SK-N-SH (cell line): ENCODE results near the gene TTC36. TPM values are rescaled to one million over a fixed set of nuclear protein-coding genes. Genes with fewer than 3 reads are reported as not detected.

ENCODE experiments used
- CTCF ChIA-PET: fragments of 300-600, 350-600 bp; formaldehyde crosslinking; extraction: SDS; loops from one replicate; lab custom pipeline; 2021; lab: Yijun Ruan, JAX
- POLR2A ChIA-PET: fragments of 350-600 bp; sonication (Branson Sonifier 250); formaldehyde crosslinking; extraction: SDS; loops from one replicate; lab custom pipeline; 2020; ENCODE audit warnings: antibody characterized with exemption, inconsistent platforms; lab: Yijun Ruan, JAX
- DNase-seq: peaks from one replicate; pipeline ENCODE4 v3.0.0; 2012
- H2AFZ ChIP-seq: fragments of 200-600 bp; sonication (generic); 2 replicates; pipeline ENCODE4 v1.8.1; 2016; ENCODE audit warnings: antibody characterized with exemption, mild to moderate bottlenecking, low read depth
- H3F3A ChIP-seq: fragments of 200-600 bp; sonication (generic); replicated peaks from 2 replicates; pipeline ENCODE3; 2016; ENCODE audit warnings: antibody characterized with exemption, mild to moderate bottlenecking; ENCODE audit not compliant: insufficient read depth
- H3K27ac ChIP-seq, 2 experiments: fragments of 200-500 bp in 1 of 2; fragments of 200-600 bp in 1 of 2; sonication (Bioruptor generic) in 1 of 2; sonication (generic), shearing (Covaris generic) in 1 of 2; 2 replicates each; pipeline versions ENCODE4 v1.5.1 to v1.6.1; 2014 to 2016; ENCODE audit warnings: low read depth in 2 of 2, inconsistent platforms in 1 of 2, low read length in 1 of 2, mild to moderate bottlenecking in 1 of 2, mixed read lengths in 1 of 2
- H3K27me3 ChIP-seq: fragments of 200-600 bp; sonication (generic), shearing (Covaris generic); 2 replicates; pipeline ENCODE4 v1.6.1; 2016; ENCODE audit warnings: mixed run types; ENCODE audit not compliant: insufficient read depth
- H3K36me3 ChIP-seq, 2 experiments: fragments of 200-500 bp in 1 of 2; fragments of 200-600 bp in 1 of 2; sonication (Bioruptor generic) in 1 of 2; sonication (generic) in 1 of 2; replicated peaks in 1 of 2; 2 replicates each; pipeline versions ENCODE3 to v1.5.1; 2014 to 2016; ENCODE audit warnings: low read length in 1 of 2, mild to moderate bottlenecking in 1 of 2; ENCODE audit not compliant: insufficient read depth in 2 of 2, control insufficient read depth in 1 of 2
- H3K4me1 ChIP-seq, 2 experiments: fragments of 200-500 bp in 1 of 2; fragments of 200-600 bp in 1 of 2; sonication (Bioruptor generic) in 1 of 2; sonication (generic), shearing (Covaris generic) in 1 of 2; 2 replicates each; pipeline versions ENCODE4 v1.5.1 to v1.6.1; 2014 to 2016; ENCODE audit warnings: low read depth in 1 of 2, low read length in 1 of 2, mixed run types in 1 of 2; ENCODE audit not compliant: insufficient read depth in 2 of 2, control insufficient read depth in 1 of 2
- H3K4me2 ChIP-seq: fragments of 200-600 bp; sonication (generic), shearing (Covaris generic); 2 replicates; pipeline ENCODE4 v1.6.1; 2017; ENCODE audit warnings: mixed run types
- H3K4me3 ChIP-seq, 2 experiments: fragments of 200-500 bp in 1 of 2; fragments of 200-600 bp in 1 of 2; sonication (Bioruptor generic) in 1 of 2; sonication (generic), shearing (Covaris generic) in 1 of 2; 2 replicates each; pipeline versions ENCODE4 v1.5.1 to v1.8.1; 2014 to 2016; ENCODE audit warnings: low read depth in 2 of 2, inconsistent platforms in 1 of 2, low read length in 1 of 2, mild to moderate bottlenecking in 1 of 2, mixed read lengths in 1 of 2, moderate library complexity in 1 of 2
- H3K79me2 ChIP-seq: fragments of 200-600 bp; sonication (generic); 2 replicates; pipeline ENCODE4 v1.8.1; 2017; ENCODE audit warnings: mild to moderate bottlenecking; ENCODE audit not compliant: insufficient read depth
- H3K9ac ChIP-seq: fragments of 200-600 bp; sonication (generic); 2 replicates; pipeline ENCODE4 v1.6.1; 2017; ENCODE audit warnings: mixed run types
- H3K9me2 ChIP-seq: fragments of 200-600 bp; sonication (generic); 2 replicates; pipeline ENCODE4 v1.6.1; 2017; ENCODE audit warnings: mixed run types
- H3K9me3 ChIP-seq: fragments of 200-600 bp; sonication (generic); 2 replicates; pipeline ENCODE4 v1.6.1; 2017; ENCODE audit warnings: mixed run types, mild to moderate bottlenecking, moderate library complexity
- H4K20me1 ChIP-seq: fragments of 200-600 bp; sonication (generic); 2 replicates; pipeline ENCODE4 v1.6.1; 2017; ENCODE audit warnings: mild to moderate bottlenecking, mixed run types; ENCODE audit not compliant: insufficient read depth
- CTCF ChIP-seq: fragments of 200-600 bp; sonication (generic); IDR thresholded peaks from 2 replicates; pipeline ENCODE4 v1.6.1; 2017; ENCODE audit warnings: antibody characterized with exemption, mild to moderate bottlenecking, moderate library complexity
- FOSL2 ChIP-seq: IDR thresholded peaks from 2 replicates; pipeline ENCODE4 v1.4.0; 2012; ENCODE audit warnings: low read depth, mild to moderate bottlenecking, moderate library complexity, borderline replicate concordance
- NFIC ChIP-seq: IDR thresholded peaks from 2 replicates; pipeline ENCODE4 v1.4.0; 2012; ENCODE audit warnings: borderline replicate concordance
- NRF1 ChIP-seq: IDR thresholded peaks from 2 replicates; pipeline ENCODE4 v1.6.1; 2012; ENCODE audit warnings: low read depth, mild to moderate bottlenecking, low read length
- POLR2AphosphoS5 ChIP-seq: IDR thresholded peaks from 2 replicates; pipeline ENCODE4 v1.6.1; 2012; ENCODE audit warnings: low read depth, low read length
- RAD21 ChIP-seq: IDR thresholded peaks from 2 replicates; pipeline ENCODE4 v1.6.1; 2012; ENCODE audit warnings: mild to moderate bottlenecking, low read length
- RCOR1 ChIP-seq: fragments of 150-350 bp; IDR thresholded peaks from 2 replicates; pipeline ENCODE4 v1.6.1; 2017; ENCODE audit warnings: antibody characterized with exemption, low read length
- REST ChIP-seq: IDR thresholded peaks from 2 replicates; pipeline ENCODE4 v1.6.1; 2012; ENCODE audit warnings: mild to moderate bottlenecking, low read depth, low read length, moderate library complexity
- RFX5 ChIP-seq: IDR thresholded peaks from 2 replicates; pipeline ENCODE4 v1.6.1; 2012; ENCODE audit warnings: mild to moderate bottlenecking, improper control_type of control experiment, low read length
- RXRA ChIP-seq: IDR thresholded peaks from 2 replicates; pipeline ENCODE4 v1.4.0; 2012; ENCODE audit warnings: low read depth, mild to moderate bottlenecking, borderline replicate concordance
- SMC3 ChIP-seq: IDR thresholded peaks from 2 replicates; pipeline ENCODE4 v1.6.1; 2012; ENCODE audit warnings: low read depth, low read length, improper control_type of control experiment
- YY1 ChIP-seq: IDR thresholded peaks from 2 replicates; pipeline ENCODE4 v1.4.0; 2012; ENCODE audit warnings: low read depth, mild to moderate bottlenecking
- WGBS: methylation state at CpG from one replicate; pipeline ENCODE4 v1.1.6; 2017; ENCODE audit warnings: low lambda C conversion rate; 5-methylcytosine and 5-hydroxymethylcytosine counted together
- polyA plus RNA-seq, 3 experiments: library from polyadenylated mRNA; depleted of rRNA; stranded (reverse); fragments of >200 nt; gene quantifications; 2 replicates each; pipeline ENCODE4 v1.2.3, GENCODE V29; 2012

Gene TTC36
- polyA plus RNA-seq, 1 of the 3 experiments (the other 2 are of a cell fraction) = 0.18 TPM

- H3K4me3 ChIP-seq = no peak overlapping the region; a peak in 1 of 4 replicates
- peak; percentile 74 for DNase-seq
- peaks cover 61% of the 10 kb centered on the region for H3F3A ChIP-seq
- H3K9ac ChIP-seq = no peak overlapping the region
- CTCF ChIA-PET = interaction anchor here (0.6 to 1.8 kb wide), 43 partner anchors 9 to 345 kb away, joined by 3 to 13 read pairs (median 4); partner anchors contain the start of genes ATP5MG and TTC36
- H3K4me1 ChIP-seq = no peaks in the 10 kb centered on the region
- no peaks in the 10 kb centered on the region for H3K9me2 ChIP-seq
- H3K79me2 ChIP-seq = no peaks in the 10 kb centered on the region
- no peaks in the 10 kb centered on the region for H4K20me1 ChIP-seq
- H3K27me3 ChIP-seq = no peaks in the 10 kb centered on the region
- 17% methylated on average over 7 of the region's 7 CpGs for WGBS
- POLR2A ChIA-PET = interaction anchor here (0.6 kb wide), 1 partner anchor 24 kb away, joined by 5 read pairs; no protein-coding TSS in a partner anchor
- H3K27ac ChIP-seq = no peak overlapping the region
- TF ChIP-seq SMC3 (peak; percentile 67), NFIC (no peak), RAD21 (peak; percentile 91), NRF1 (no peak), POLR2AphosphoS5 (no peak), FOSL2 (no peak), RFX5 (no peak), RXRA (no peak), RCOR1 (no peak), CTCF (peak; percentile 93), REST (no peak)
- TF ChIP-seq, all 33 proteins: peak for 3
- Histone ChIP-seq H3K9me3 (no peaks in the 10 kb centered on the region), H3K4me2 (no peak overlapping the region), H2AFZ (no peak overlapping the region), H3K36me3 (peaks cover 77 to 80% of the 10 kb centered on the region in 2 experiments)
These were observed 38.7 kb upstream of the TTC36 start for GRCh38 chr11:118488480-118489109.

- Histone ChIP-seq H3F3A (peaks cover 42% of the 10 kb centered on the region), H2AFZ (no peak overlapping the region), H3K9me3 (no peaks in the 10 kb centered on the region), H3K9ac (no peak overlapping the region), H3K4me2 (no peak overlapping the region), H3K27ac (no peak overlapping the region), H3K4me3 (no peak overlapping the region), H3K4me1 (no peaks in the 10 kb centered on the region), H3K9me2 (no peaks in the 10 kb centered on the region), H3K79me2 (no peaks in the 10 kb centered on the region), H3K36me3 (peaks cover 78 to 87% of the 10 kb centered on the region in 2 experiments), H3K27me3 (no peaks in the 10 kb centered on the region), H4K20me1 (no peaks in the 10 kb centered on the region)
- DNase-seq = no peak
- 90% methylated on average over 4 of the region's 4 CpGs for WGBS
- ChIA-PET POLR2A (no interaction called here), CTCF (interaction anchor here (1.4 to 1.5 kb wide), 2 partner anchors 92 to 293 kb away, joined by 3 to 5 read pairs; no protein-coding TSS in a partner anchor)
- TF ChIP-seq YY1 = no peak
These were observed 36.2 kb upstream of the TTC36 start for GRCh38 chr11:118491041-118491440.
